ENCODE results near the gene PLEKHA7. TPM values are rescaled to one million over a fixed set of nuclear protein-coding genes. Genes with fewer than 3 reads are reported as not detected.

Gene PLEKHA7
- total RNA-seq, 1 experiment from 2014 or later: 7.2 TPM

- H3K9me3 ChIP-seq (ENCODE audit: control insufficient read depth in 1 of 2, insufficient read depth in 1 of 2, low read depth in 1 of 2, low read length in 2 of 2): no peaks in the 10 kb centered on the region
- H3K79me2 ChIP-seq (ENCODE audit: insufficient read depth, low read length): no peaks in the 10 kb centered on the region
- intact Hi-C loops (cut with micrococcal nuclease): no loop called here
- no peaks in the 10 kb centered on the region for H4K20me1 ChIP-seq (ENCODE audit: insufficient read depth)
- POLR2A ChIA-PET: no interaction called here
- H2AFZ ChIP-seq (ENCODE audit: low read depth, low read length, poor library complexity, severe bottlenecking): no peak overlapping the region
- no peak overlapping the region for H3K27ac ChIP-seq (ENCODE audit: low read depth, low read length)
- no peaks in the 10 kb centered on the region for H3K27me3 ChIP-seq (ENCODE audit: insufficient read depth, low read length)
- no peak overlapping the region for H3K4me3 ChIP-seq (replicated peaks in 1 of 2; ENCODE audit: low read depth in 1 of 2, low read length in 2 of 2)
- H3K9ac ChIP-seq (ENCODE audit: low read length): no peak overlapping the region
- RAD21 ChIA-PET (ENCODE audit: low non-redundant PET in 1 of 2, low total read pairs in 2 of 2, uncharacterized antibody in 2 of 2, unreplicated experiment in 2 of 2): no interaction called here
- no peak for TF ChIP-seq POLR2A (IDR thresholded peaks at IDR 0.05; ENCODE audit: borderline replicate concordance, extremely low read depth, insufficient read depth, insufficient read length)
- TF ChIP-seq CTCF (IDR thresholded peaks at IDR 0.05 in 2 of 3, conservative IDR thresholded peaks at IDR 0.05 in 1 of 3; ENCODE audit: borderline replicate concordance in 1 of 3, insufficient read depth in 1 of 3, low read depth in 2 of 3, low read length in 2 of 3): no peak
- TF ChIP-seq ELF1 (IDR thresholded peaks at IDR 0.05; ENCODE audit: borderline replicate concordance, low read depth): no peak
- no peak for TF ChIP-seq YY1 (IDR thresholded peaks at IDR 0.05; ENCODE audit: extremely low read depth, insufficient replicate concordance, low read depth, low read length)
- no peak for TF ChIP-seq CEBPB (IDR thresholded peaks at IDR 0.05; ENCODE audit: low read depth)
- TF ChIP-seq ATF3 (IDR thresholded peaks at IDR 0.05): no peak
- no peak for TF ChIP-seq EGR1 (IDR thresholded peaks at IDR 0.05; ENCODE audit: low read depth)
- no peak for TF ChIP-seq CBX3 (IDR thresholded peaks at IDR 0.05; ENCODE audit: low read depth)
- no peak for TF ChIP-seq EZH2 (IDR thresholded peaks at IDR 0.05)
- TF ChIP-seq ZNF274 (IDR thresholded peaks at IDR 0.05; ENCODE audit: low read depth, low read length): no peak
- TF ChIP-seq SRF (IDR thresholded peaks at IDR 0.05; ENCODE audit: low read depth): no peak
- no peak for TF ChIP-seq TCF7L2 (IDR thresholded peaks at IDR 0.05; ENCODE audit: borderline replicate concordance, extremely low read depth, insufficient read depth, insufficient read length)
- TF ChIP-seq ZFX (IDR thresholded peaks at IDR 0.05): no peak
- TF ChIP-seq EZH2phosphoT487 (IDR thresholded peaks at IDR 0.05; ENCODE audit: borderline replicate concordance): no peak
- no peak for TF ChIP-seq REST (IDR thresholded peaks at IDR 0.05; ENCODE audit: low read depth)
- CTCF ChIA-PET: no interaction called here
- no peak for ATAC-seq
- no peaks in the 10 kb centered on the region for H3K36me3 ChIP-seq (ENCODE audit: control insufficient read depth in 1 of 2, insufficient read depth in 2 of 2, low read length in 2 of 2)
- H3K4me2 ChIP-seq (ENCODE audit: low read length): no peak overlapping the region
- no peaks in the 10 kb centered on the region for H3K9me2 ChIP-seq (ENCODE audit: insufficient read depth)
- no peak for DNase-seq (ENCODE audit: low read depth, low spot score)
- BruUV-seq (replicated peaks): no TSS peak
- peaks cover 23 to 30% of the 10 kb centered on the region in 2 experiments for H3K4me1 ChIP-seq (ENCODE audit: control insufficient read depth in 1 of 2, insufficient read depth in 2 of 2, low read length in 2 of 2)
Measured at GRCh38 chr11:16775614-16776283, 238.5 kb downstream of the PLEKHA7 start.
